Endothelial cell (in vitro differentiated cells): ENCODE measurements around the gene PSMA4. TPM values are rescaled to one million over a fixed set of nuclear protein-coding genes. Genes with fewer than 3 reads are reported as not detected.

Source experiments
- DNase-seq: peaks from one replicate; pipeline ENCODE4 v3.0.0; 2021; ENCODE audit warnings: low spot score
- H3K27ac Mint-ChIP-seq: one replicate; pipeline ENCODE4 v1.8.0; 2021; ENCODE audit warnings: mixed read lengths, inconsistent platforms; ENCODE audit not compliant: unreplicated experiment
- H3K27me3 Mint-ChIP-seq: one replicate; pipeline ENCODE4 v1.8.0; 2021; ENCODE audit warnings: mild to moderate bottlenecking, moderate library complexity, mixed read lengths, inconsistent platforms; ENCODE audit not compliant: unreplicated experiment
- H3K36me3 Mint-ChIP-seq: one replicate; pipeline ENCODE4 v1.8.0; 2021; ENCODE audit warnings: mild to moderate bottlenecking, low read depth, mixed read lengths, inconsistent platforms; ENCODE audit not compliant: unreplicated experiment
- H3K4me1 Mint-ChIP-seq: one replicate; pipeline ENCODE4 v1.8.0; 2021; ENCODE audit warnings: mild to moderate bottlenecking, mixed read lengths, inconsistent platforms; ENCODE audit not compliant: unreplicated experiment
- H3K4me3 Mint-ChIP-seq: one replicate; pipeline ENCODE4 v1.8.0; 2021; ENCODE audit warnings: mild to moderate bottlenecking, mixed read lengths, inconsistent platforms; ENCODE audit not compliant: unreplicated experiment
- H3K9me3 Mint-ChIP-seq: one replicate; pipeline ENCODE4 v1.8.0; 2021; ENCODE audit warnings: mixed read lengths, inconsistent platforms; ENCODE audit not compliant: unreplicated experiment
- total RNA-seq: library from RNA; stranded (reverse); fragmentation: NEBNext Ultra II Directional; extraction: Animal tissue kit (Norgen Biotek cat#: 25700); gene quantifications from one replicate; pipeline ENCODE4 v1.2.1, GENCODE V29; 2021; ENCODE audit not compliant: unreplicated experiment
- TF ChIP-seq, protein P1 (sequence below): fragments of 200-600 bp; sonication (generic); IDR thresholded peaks from one replicate; pipeline ENCODE4 v1.5.0; 2021; ENCODE audit warnings: antibody characterized with exemption; ENCODE audit not compliant: unreplicated experiment

Gene PSMA4
- total RNA-seq, 1 donor from 2014 or later, result 169 TPM

DNA sequence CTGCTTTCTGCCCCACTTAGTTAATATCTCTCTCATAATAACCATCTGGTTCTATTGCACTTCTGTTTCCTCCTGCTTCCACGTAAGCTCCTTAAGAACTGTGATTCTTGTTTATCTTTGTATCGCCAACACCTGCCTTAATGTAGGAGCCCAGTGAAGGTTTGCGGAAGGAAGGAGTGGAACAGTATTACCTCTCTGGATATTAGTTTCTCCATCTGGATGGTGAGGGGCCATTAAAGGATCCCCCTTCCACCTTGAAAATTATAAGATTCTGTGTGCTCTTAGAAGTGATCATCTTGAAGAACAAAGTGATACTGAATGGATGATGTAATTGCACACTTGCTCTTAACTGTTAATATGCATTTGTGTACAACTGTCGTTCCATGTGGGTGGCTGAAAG is 27.3 kb downstream of the PSMA4 start:
- H3K27me3 Mint-ChIP-seq, result peaks cover 2% of the 10 kb centered on the region
- H3K36me3 Mint-ChIP-seq, result no peaks in the 10 kb centered on the region
- H3K27ac Mint-ChIP-seq, result no peak overlapping the region
- H3K4me3 Mint-ChIP-seq, result peak overlapping the region; percentile 7
- no peak for DNase-seq
- TF ChIP-seq, protein P1, sequence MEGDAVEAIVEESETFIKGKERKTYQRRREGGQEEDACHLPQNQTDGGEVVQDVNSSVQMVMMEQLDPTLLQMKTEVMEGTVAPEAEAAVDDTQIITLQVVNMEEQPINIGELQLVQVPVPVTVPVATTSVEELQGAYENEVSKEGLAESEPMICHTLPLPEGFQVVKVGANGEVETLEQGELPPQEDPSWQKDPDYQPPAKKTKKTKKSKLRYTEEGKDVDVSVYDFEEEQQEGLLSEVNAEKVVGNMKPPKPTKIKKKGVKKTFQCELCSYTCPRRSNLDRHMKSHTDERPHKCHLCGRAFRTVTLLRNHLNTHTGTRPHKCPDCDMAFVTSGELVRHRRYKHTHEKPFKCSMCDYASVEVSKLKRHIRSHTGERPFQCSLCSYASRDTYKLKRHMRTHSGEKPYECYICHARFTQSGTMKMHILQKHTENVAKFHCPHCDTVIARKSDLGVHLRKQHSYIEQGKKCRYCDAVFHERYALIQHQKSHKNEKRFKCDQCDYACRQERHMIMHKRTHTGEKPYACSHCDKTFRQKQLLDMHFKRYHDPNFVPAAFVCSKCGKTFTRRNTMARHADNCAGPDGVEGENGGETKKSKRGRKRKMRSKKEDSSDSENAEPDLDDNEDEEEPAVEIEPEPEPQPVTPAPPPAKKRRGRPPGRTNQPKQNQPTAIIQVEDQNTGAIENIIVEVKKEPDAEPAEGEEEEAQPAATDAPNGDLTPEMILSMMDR, result no peak
- H3K4me1 Mint-ChIP-seq, result peaks cover 24% of the 10 kb centered on the region
- H3K9me3 Mint-ChIP-seq, result no peaks in the 10 kb centered on the region

DNA sequence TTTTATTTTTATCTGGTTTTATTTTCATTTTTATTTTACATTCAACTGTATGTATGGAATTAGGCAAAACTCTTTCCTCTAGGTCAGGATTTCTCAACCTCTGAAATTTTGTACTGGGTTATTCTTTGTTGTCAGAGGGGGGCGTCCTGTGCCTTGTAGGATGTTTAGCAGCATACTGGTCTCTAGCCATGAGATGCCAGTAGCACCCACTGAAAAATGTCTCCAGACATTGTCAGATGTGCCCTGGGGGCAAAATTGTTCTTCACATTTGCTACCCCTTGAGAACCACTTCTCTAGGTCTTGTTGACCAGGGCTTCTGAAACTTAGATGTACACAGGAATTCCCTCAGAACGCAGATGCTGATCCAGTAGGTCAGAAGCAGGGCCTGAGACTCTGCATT is 30.5 kb downstream of the PSMA4 start:
- no peaks in the 10 kb centered on the region for H3K36me3 Mint-ChIP-seq
- TF ChIP-seq, protein P1, result no peak
- H3K4me1 Mint-ChIP-seq, result peaks cover 16% of the 10 kb centered on the region
- H3K9me3 Mint-ChIP-seq, result no peaks in the 10 kb centered on the region
- peaks cover 2% of the 10 kb centered on the region for H3K27me3 Mint-ChIP-seq
- H3K4me3 Mint-ChIP-seq, result no peak overlapping the region
- H3K27ac Mint-ChIP-seq, result no peak overlapping the region
- DNase-seq, result no peak

DNA sequence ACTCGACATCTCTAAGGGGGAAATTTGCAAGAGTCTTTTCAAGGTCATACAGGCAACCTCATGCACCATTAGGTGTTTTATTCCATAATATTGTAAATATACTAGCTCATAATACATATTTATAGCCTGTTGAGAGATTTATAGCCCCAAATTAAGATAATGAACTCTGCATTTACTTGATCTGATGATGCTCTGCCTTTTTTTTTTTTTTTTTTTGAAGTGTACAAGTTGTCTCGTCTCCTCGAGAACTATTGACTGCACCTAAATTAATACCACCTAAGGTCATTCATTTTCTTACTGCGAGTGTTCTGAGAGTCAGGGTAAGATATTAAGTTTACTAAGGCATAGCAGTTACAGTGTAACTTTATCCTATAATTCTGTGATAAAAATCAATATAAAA is 31.1 kb downstream of the PSMA4 start:
- no peak overlapping the region for H3K27ac Mint-ChIP-seq
- H3K27me3 Mint-ChIP-seq, result no peaks in the 10 kb centered on the region

DNA sequence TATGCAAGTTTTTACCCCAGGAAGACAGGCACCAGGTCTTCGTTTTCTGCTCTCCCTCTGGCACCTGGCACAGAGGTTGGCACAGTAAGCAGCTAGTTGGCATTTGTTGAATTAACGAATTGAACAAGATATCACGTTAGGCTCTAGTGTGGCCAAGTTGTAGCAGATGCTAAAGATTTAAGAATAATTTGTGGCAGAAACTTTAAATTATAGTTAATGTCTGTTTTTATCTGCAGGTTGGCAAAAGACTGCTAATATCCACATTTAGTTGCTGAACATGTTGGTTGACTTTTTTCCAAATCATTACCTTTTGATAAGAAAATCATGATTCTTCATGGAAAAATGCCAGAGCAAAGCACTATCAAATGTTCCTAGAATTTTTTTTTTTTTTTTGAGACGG is 33.2 kb downstream of the PSMA4 start:
- H3K36me3 Mint-ChIP-seq, result no peaks in the 10 kb centered on the region
- DNase-seq, result no peak
- H3K27me3 Mint-ChIP-seq, result no peaks in the 10 kb centered on the region
- H3K4me3 Mint-ChIP-seq, result no peak overlapping the region
- TF ChIP-seq, protein P1, result no peak
- H3K4me1 Mint-ChIP-seq, result no peaks in the 10 kb centered on the region
- no peaks in the 10 kb centered on the region for H3K9me3 Mint-ChIP-seq
- H3K27ac Mint-ChIP-seq, result no peak overlapping the region

More for the DNA sequence above, 31.1 kb downstream of the PSMA4 start:
- Mint-ChIP-seq H3K4me3 (no peak overlapping the region), H3K4me1 (peaks cover 10% of the 10 kb centered on the region), H3K9me3 (no peaks in the 10 kb centered on the region), H3K36me3 (no peaks in the 10 kb centered on the region)
- TF ChIP-seq, protein P1, result no peak
- DNase-seq, result no peak

DNA sequence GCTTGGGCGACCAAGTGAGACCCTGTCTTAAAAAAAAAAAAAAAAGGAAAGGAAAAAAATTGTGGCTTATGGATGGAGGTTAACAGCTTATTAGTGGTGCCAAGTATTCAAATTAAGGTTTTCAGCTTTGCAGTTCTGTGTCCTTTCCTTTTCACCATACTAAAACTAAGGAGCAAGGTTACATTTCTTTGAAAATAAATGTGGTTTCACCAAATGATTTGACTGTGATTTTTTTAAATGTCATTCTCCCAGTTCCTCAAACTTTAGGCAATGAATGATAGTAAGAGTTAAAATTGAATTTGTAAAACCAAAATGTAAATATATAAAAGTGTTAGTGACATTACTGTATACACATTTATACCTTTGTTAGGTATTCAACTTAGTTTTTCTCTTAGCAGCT is 34.7 kb downstream of the PSMA4 start:
- no peak for DNase-seq
- H3K36me3 Mint-ChIP-seq, result no peaks in the 10 kb centered on the region
- no peaks in the 10 kb centered on the region for H3K27me3 Mint-ChIP-seq
- H3K9me3 Mint-ChIP-seq, result no peaks in the 10 kb centered on the region
- no peak overlapping the region for H3K4me3 Mint-ChIP-seq
- H3K4me1 Mint-ChIP-seq, result no peaks in the 10 kb centered on the region
- H3K27ac Mint-ChIP-seq, result no peak overlapping the region
- TF ChIP-seq, protein P1, result no peak
